HUDEP-2 (cell line): ENCODE data around the gene ARMCX5.

Source experiments
- DNase-seq, 76 experiments: peaks; one replicate each; lab custom pipeline; 2025; ENCODE audit not compliant: unreplicated experiment in 76 of 76; lab: John Stamatoyannopoulos, UW

Gene ARMCX5

DNA sequence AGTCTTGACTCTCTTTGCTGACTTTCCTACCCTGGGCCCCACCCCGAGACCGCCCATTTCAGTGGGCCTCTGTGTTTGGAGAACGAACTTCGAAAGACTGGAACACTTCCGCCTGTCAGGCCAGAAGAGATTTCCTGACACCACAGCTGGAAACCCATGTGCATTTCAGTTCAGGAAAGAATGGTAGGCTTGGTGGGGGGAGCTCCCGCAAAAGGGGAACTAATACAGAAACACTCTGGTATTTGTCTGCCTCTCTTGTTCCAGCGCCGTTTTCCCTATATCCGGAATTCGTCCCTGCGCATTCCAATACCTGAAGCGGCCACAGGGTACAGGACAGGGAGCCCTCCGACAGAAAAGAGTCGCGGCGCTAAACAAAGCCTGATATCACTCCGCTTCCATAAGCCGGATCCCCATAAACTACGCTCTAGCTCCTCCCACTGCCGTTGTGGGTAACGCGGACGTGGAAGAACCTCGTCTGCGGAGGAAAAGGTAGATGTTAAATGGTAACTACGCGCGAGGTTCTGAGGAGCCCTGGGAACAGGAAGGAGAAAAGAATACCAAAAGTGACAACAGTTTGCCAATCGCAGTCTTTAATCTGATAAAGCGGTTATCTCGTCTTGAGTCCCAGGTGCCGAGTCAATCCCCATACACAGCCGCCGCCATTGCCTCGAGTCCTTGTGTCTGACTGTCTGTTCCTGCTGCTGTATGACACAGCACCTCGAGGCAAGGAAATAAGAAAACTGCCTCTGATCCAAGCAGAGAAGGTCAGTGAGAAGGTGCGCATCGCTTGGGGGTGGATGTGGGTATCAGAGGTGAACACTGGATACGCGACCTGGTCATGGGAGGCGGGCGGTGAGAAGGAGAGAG lies at the start of gene ARMCX5:
Gene ARMCX5, plus strand, starts transcription at position 432 of the 867 bp plus-strand sequence. CDS start 2,627 bp downstream, outside the sequence.
- peak in 73 of 76 experiments; percentile 1 to 76 (median 49) for DNase-seq

DNA sequence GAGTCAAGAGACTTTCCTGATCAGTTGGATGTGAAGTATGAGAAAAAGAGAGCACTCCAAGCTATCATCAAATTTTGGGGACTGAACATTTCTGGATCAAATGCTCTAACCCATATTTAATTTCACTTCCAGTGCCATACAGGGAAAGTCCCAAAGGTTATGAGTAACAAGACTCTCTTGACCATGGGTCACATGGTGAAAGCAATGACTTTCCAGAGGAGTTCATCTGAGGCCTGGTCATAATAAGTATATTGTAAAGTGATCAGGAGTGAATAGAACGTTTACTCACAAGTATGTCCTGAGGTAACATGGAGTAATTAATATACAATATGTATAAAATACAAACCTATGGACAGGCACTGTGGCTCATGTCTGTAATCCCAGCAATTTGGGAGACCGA lies 40.7 kb upstream of the ARMCX5 start:
- DNase-seq = no peak

DNA sequence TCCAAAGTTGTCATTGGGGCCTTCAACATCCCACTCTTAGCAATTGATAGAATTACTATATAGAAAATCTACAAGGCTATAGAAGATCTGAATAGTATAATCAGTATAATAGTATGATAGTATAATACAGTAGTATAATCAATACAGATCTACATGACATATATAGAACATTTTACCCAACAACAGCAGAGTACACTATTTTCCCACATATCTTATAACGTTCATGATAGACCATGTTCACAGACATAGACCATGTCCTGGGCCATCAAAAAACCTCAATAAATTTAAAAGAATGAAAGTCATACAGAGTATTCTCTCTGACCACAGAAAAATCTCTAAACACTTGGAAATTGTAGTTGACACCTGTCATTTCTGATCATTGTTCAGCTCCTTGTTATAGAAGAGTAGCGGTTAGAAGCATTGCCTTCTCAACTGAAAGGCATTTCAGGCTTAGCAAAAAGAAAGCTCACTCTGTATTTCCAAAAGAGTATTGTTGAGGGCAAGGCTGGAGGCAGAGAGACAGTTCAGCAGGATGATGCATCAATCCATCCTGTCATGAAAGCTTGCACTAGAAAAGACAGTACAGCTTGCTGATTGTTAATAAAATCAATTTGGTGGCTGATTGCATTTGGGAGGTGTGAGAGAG lies 38.8 kb upstream of the ARMCX5 start:
- no peak for DNase-seq

DNA sequence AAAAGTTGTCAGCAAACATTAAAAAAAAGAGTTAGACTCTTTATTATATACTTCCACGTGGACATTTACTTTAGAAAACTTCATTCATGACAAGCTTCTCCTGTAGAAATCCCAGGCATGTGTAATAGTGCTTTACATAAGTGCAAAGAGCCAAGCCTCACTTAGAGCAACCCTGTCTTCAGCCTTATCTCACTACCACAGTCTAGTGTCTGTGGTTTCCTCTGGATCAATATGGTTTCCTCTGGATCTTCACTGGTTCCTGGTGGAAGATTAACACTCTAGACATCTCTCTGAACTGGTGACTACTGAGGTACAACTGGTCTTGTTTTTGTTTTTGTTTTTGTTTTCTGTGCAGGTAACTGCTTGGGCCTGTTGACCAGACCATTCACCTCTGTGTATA lies 18.4 kb upstream of the ARMCX5 start:
- peak in 1 of 76 experiments; percentile 1 for DNase-seq

DNA sequence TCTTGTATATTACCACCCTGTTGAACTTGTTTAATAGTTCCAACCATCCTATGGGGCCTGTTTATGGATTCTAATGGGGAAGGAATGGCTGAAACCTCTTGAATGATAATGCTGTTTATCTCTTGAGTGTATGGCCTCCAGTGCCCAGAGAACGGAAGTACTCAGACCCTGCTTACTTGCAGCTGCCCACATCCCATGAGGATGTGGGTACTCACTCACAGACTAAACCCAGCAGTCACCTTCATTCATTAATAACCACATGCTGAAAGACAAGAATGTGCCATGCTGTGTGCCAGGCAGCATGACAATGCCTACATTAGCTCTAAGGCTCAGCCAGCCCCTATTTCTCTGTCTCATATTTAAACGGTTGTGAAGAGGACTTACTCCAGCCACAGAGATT lies 5.9 kb upstream of the ARMCX5 start:
- DNase-seq = no peak

DNA sequence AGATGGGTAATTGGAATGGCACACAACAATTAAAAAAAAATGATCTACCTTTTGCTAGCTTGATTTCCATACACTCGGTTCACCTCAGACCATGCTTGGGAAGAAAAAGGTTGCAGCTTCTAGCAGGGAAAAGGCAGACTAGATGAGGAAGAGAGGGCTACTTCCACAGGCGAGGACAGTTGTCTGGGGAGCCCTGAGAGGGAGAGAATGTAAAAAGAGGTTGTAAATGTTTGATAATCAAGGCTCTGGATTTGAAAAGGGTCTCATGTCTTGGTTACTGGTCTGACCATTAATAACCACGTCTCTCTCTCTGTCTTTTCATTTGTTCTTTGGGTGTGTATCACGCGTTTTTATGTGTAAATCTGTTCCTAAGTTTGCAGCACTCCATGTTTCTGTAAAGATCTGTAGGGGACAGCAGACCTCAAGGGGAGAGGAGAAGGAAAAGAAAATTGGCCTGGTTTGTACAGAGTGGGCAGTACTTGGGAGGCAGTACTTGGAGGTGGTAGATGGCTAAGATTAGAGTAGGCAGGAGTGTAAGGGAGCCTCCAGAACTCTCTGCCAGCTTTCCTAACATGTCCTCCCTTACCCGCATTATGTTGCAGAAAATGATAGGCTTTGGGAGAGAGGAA lies 750 bp downstream of the ARMCX5 start:
- no peak for DNase-seq

DNA sequence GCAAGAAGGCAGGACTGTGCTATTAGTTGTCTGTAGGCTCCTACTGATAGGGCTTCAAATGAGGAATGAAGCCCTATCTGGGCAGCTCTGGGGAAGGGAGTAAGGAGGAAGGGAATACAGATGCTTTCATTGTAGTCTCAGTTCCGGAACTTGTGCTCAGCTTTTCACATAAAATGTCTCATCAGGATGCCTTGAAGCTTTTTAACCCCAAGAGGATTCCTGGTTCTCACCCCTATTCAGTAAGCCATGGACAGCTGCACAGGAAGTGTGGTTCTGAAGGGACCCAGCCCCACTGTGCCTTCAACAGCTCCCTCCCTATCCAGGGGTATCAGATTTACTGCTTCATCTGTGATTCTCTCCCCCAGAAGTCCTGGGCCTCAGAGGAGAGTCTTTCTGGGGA lies 5.0 kb downstream of the ARMCX5 start:
- no peak for DNase-seq

DNA sequence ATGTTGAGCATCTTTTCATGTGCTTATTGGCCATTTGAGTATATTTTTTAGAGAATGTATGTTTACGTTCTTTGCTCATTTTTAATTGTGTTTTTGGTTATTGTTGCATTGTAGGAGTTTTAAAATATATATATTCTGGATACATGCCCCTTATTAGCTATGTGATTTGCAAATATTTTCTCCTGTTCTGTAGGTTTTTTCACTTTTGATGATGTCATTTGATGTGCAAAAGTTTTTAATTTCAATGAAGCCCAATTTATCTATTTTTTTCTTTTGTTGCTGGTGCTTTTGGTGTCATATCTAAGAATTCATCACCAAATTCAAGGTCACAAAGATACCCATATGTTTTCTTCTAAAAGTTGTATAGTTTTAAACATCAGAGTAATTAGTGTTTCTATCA lies 6.8 kb downstream of the ARMCX5 start:
- DNase-seq = no peak

DNA sequence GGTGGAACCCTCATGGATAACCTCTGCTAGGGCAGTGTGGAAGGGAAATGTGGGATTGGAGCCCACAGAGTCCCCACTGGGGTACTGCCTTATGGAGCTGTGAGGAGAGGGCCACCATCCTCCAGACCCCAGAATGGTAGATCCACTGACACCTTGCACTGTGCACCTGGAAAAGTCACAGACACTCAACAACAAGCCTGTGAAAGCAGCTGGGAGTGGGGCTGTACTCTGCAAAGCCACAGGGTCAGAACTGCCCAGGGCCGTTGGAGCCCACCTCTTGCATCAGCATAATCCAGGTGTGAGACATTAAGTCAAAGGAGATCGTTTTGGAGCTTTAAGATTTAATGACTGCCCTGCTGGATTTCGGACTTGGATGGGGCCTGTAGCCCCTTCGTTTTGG lies 11.6 kb downstream of the ARMCX5 start:
- no peak for DNase-seq

DNA sequence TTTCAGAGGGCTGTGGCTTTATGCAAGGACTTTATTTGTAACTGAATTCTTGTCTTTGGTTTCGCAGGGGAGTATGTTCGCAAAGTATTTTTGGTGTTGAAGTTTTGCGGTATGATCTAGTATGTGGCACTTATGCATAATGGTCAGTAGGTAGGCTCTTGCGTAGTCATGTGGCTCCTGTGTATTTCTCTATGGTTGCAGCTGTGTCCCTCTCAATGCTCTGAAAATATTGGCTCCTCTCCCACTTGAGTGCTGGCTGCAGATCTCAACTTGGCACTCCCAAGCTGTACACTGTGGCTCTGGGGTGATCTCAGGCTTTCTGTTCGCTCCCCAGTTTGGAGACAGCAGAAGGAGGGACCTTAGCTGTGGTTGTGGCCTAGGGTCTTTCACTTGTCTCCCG lies 24.8 kb downstream of the ARMCX5 start:
- no peak for DNase-seq

DNA sequence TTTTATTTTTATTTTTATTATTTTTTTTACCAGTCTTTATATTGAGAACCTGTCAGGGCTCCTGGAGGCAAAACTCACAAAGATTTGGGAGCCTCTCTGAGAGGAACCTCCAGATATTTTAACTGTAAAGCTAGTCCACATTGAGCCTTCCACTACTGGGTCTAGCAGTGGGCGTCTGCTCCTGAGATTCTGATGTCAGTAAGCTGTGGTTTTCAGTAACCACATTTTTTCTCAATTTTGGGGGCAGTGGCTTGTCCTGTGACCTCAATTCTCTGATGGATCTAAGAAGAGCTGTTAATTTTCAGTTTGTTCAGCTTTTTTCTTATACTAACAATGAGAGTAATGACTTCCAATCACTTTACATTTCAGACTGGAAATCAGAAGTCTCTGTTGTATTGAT lies 28.3 kb downstream of the ARMCX5 start:
- DNase-seq = no peak

DNA sequence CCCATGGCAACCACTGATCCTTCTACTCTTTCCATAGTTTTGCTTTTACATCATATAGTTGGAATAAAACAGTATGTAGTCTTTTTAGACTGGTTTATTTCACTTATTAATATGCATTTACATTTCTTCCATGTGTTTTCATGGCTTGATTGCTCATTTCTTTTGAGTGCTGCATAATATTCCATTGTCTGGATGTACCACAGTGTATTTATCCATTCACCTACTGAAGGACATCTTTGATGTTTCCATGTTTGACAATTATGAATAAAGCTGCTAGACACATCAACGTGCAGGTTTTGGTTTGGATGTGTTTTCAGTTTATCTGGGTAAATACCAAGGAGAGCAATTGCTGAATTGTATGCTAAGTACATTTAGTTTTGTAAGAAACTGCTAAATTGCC lies 38.2 kb downstream of the ARMCX5 start:
- no peak for DNase-seq

DNA sequence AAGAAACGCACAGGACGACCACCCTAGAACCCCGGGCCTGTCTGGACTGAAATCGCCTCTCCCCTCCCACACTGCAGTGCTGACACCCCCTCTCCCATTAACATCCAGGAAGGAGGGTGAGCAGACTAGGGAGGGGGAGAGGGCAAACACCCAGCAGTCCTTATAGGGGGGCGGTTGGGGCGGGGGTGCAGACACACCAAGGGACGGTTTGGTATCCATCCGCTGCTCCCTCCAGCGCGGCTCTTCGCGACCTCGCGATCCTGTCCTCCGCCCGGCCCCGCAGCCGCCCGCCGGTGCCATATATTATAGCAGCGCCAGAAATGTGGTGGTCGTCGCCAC lies 51.6 kb downstream of the ARMCX5 start:
- no peak for DNase-seq

DNA sequence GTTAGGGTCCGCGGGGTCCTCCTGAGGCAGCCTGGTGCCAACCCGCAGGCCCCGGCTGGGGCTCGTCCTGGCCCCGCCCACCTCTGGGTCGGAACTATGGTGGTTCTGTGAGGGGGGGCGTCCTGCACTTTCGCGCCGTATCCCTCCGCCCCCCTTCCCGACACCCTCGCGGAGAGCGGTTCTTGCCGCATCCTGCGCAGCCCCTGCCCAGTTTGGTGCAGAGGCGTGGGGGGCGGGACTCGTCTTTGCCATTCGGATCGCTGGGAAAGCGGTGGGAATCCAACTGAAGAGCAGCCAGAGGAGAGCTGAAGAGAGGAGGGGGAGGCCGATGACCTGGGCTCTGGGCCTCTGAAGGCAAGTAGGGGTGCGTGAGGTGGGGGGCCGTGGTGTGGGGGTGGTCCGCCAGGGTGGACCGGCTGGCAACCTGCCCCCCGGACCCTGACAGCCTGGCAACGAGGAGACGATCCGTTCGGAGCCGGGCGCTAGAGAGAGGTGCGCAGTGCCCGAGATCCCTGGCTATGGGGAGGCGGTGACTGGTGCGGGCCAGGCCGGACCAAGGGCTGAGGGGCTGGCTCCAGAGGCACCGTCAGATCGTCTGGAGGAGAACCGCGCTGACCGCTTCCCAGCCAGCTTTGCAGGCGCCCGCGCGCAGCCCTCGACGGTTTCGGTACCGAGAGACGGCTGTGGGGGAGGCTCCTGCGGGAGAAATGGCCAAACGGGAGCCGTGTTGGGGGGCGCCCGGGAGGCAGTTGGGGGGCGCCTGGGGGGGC lies 52.1 kb downstream of the ARMCX5 start, which contains the start of gene GPRASP1:
Gene GPRASP1, plus strand, starts transcription at position 242 of the 770 bp plus-strand sequence. CDS start 2,431 bp downstream, outside the sequence.
- DNase-seq = peak in 2 of 76 experiments; percentile 0

DNA sequence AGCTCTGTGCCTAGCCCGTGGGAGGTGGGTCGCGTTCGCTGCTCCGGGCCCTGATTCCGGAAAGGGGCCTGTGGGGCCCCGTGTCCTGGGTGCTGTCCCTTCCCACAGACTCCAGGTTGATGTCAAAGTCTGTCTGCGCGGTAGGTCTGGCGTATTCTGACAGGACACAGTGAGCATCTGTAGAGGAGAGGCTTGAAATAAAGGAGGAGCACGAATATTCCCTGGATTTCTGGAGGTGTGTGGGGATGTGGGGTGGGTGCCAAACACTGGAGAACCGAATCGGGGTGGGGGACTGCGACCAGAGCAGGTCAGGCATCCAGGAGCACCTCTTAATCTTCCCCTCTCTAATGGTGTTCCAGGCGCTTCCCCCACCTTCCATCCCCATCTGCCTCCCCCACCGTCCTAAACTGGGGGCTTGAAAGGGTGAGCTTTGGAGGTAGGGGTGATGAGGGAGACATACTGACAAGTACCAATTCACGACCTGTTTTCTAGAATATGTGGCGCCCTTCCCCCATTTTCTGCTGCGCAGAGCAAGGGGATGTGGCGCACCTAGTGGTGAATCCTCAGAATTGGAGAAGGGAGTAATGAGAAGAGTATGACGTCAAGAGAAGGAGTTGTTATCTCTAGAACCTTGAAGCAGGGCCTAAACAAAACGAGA lies 52.8 kb downstream of the ARMCX5 start:
- peak in 5 of 76 experiments; percentile 0 to 5 (median 0) for DNase-seq
